ENCODE measurements around the gene LRRC41.

- TF ChIP-seq ZNF140 (tag by site-specific recombination; IDR thresholded peaks at IDR 0.05) (no peak), CTCF (tag by site-specific recombination; IDR thresholded peaks at IDR 0.05) (no peak), ZNF26 (tag by site-specific recombination; IDR thresholded peaks at IDR 0.05) (no peak), TCF7L2 (IDR thresholded peaks at IDR 0.05; ENCODE audit: borderline replicate concordance, low read depth, low read length) (no peak), ELK4 (IDR thresholded peaks at IDR 0.05; ENCODE audit: borderline replicate concordance, low read depth, low read length) (no peak), ZNF449 (tag by site-specific recombination; IDR thresholded peaks at IDR 0.05) (no peak), ZNF433 (tag by site-specific recombination; IDR thresholded peaks at IDR 0.05; ENCODE audit: low read depth) (no peak)
Observed at GRCh38 chr1:46309401-46310159, 6.2 kb upstream of the LRRC41 start.

Measured in HEK293 (cell line).